CD4-positive, alpha-beta T cell treated with Interferon gamma for 1 hour (primary cell): Measurements from ENCODE around the gene ASGR1.
A peak's percentile ranks its signal among the peaks of the same experiment; 100 is the strongest.
"Not testable (repeated sequence)": the region's sequence is repeated elsewhere in the genome, so short reads cannot be mapped to it uniquely, and the experiment has no call there.

ENCODE experiments used
- DNase-seq: peaks from one replicate; pipeline ENCODE4 v3.0.0-alpha.2; 2020

ASGR1 gene

GRCh38 chr17:7146115-7146514 is 33.1 kb downstream of the ASGR1 start:
- DNase-seq: no peak

GRCh38 chr17:7144213-7144612 is 35.0 kb downstream of the ASGR1 start:
- no peak for DNase-seq

DNA sequence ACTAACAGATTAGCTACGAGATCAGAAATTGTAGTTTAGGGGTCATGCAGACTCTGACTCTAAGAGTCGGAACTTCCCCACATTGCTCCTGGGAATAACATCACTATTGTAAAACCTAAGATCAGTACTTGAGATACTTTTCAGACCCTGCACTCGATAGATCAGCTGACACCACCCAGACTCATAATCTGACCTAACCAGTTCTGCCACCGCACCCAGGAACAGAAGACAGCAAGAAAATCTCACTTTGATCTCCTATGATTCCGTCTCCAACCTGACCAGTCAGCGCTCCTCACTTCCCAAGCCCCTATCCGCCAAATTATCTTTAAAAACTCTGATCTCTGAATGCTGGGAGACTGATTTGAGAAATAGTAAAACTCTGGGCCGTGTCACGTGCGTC is 37.3 kb downstream of the ASGR1 start:
- DNase-seq: no peak

DNA sequence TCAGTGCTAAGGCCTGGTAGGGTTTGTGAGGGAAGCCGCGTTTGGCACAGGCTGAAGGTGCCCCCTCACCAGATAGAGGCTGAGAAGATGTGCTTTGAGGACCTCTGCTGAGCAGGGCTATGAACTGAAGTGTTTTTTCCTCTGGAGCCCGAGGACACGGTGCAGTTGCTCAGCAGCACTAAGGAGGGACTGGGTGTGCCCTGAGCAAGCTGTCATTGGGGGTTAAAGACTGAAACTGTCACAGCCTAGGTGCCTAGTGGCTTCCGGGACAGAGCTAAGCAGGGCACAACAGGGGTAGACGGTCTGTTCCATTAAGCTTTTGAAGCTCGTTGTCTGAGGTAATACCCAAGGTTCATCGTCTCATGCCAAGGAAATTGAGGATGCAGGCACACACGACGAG is 39.8 kb downstream of the ASGR1 start:
- DNase-seq: no peak

DNA sequence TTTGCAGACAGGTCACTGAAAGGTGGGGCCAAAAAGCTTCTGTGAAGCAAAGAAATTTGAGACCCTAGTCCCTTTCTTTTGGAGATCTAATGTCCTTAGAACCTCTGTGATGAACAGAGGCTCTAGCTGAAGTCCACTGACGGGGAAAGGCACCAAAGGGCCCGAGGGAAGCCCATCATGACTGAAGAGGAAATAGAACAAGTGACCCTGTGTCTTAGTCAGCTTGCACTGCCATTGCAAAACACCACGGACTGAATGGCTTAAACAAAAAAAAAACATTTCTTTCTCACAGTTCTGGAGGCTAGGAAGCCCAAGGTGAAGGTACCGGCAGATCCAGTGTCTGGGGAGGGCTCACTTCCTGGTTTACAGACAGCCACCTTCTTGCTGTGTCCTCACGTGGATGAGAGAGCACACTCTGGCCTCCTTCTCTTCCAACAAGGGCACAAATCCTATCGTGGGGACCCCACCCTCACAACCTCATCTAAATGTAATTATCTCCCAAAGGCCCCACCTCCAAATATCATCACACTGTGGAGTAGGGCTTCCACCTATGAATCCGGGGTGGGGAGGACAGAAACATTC is 40.3 kb downstream of the ASGR1 start:
- no peak for DNase-seq

DNA sequence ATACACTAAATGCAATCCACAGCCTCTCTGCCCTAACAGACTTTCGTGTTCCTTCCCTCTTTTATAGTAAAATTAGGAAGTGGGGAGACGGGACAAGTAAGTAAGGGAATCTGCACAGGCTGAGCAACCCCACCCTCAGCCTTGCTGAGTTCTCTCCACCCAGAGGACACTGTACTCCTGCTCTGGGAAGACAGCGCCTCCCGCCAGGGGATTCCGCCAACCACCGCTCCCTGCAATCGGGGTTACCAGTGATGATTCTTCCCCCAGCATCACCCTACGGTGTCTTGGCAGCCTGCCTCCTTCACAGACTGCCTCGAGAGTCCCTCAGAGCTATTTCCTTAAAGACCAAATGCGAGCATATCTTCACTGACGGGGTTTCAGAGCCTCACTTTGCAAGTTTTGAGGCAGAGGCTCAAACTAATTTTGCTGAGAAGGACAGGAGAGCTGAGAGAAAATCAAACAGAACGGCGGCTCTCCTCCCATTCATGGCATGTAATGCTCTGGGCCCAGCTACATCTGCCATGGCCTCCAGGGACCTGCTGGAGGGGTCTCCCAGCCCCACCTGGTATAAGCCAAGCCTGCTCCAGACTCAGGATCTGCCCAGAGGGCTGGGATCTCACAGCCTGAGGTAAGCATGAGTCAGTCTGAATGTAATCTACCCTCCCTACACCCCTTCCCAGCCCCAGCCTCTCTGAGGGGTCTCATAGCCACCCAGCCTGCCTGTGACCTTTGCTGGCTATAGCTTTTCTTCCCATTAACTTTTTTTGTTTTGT is 41.8 kb downstream of the ASGR1 start:
- DNase-seq: peak; percentile 13

GRCh38 chr17:7136266-7136877 is 42.8 kb downstream of the ASGR1 start:
- peak; percentile 71 for DNase-seq

GRCh38 chr17:7133916-7134315 is 45.3 kb downstream of the ASGR1 start:
- no peak for DNase-seq

GRCh38 chr17:7133424-7133823 is 45.7 kb downstream of the ASGR1 start:
- DNase-seq: peak; percentile 69

GRCh38 chr17:7132511-7133094 is 46.6 kb downstream of the ASGR1 start:
- peak; percentile 88 for DNase-seq

DNA sequence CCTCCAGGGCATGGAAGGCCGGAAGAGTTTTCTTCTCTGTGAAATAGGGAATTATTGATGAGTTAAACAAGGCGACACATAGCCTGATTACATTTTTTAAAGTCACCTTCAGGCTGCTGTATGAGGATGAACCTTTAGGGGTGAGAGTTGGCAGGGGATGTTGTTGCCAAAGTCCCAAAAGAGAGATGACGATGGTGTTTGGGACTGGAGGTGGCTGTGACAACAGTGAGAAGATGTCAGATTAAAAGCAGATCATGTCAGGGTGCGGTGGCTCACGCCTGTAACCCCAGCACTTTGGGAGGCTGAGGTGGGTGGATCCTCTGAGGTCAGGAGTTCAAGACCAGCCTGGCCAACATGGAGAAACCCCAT is 47.8 kb downstream of the ASGR1 start:
- DNase-seq: no peak

- DNase-seq: peak; percentile 33
Measured at GRCh38 chr17:7130621-7131422, 48.3 kb downstream of the ASGR1 start.

DNA sequence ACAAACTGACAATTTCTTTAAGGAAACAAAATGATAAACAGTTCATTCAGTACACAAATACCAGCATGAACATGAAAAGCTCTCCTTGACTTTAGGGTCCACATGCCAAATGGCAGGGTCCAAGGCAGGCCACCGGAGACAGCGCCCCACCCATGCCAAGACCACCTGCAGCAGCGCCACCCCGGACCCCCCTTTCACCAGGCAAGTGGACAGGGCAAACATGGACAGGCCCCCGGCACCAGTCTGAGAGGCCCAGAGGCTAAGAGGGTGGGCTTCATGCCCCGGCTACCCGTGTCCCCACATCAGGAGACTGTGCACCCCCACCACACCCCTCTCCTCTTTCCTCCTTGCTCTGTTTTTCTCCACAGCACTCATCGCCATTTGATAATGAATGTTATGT is 49.9 kb downstream of the ASGR1 start:
- DNase-seq: no peak

DNA sequence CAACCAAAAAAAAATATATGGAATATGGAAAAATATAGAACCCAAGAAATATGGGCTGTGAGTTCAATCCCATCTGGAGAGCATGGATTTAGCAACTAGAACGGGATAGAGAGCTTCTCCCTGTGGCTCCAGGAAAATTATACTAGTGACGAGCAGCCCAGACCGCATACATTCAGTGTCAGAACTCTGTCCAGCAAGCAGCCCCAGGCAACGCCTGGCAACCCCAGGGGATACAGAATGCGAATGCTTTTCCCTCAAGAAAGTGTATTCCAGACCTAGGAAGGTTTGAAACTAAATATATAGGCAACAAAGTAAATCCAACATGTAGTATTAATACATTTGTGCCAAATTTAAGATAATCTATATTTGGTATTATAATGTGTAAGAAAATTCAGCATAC is 51.0 kb downstream of the ASGR1 start:
- DNase-seq: no peak

DNA sequence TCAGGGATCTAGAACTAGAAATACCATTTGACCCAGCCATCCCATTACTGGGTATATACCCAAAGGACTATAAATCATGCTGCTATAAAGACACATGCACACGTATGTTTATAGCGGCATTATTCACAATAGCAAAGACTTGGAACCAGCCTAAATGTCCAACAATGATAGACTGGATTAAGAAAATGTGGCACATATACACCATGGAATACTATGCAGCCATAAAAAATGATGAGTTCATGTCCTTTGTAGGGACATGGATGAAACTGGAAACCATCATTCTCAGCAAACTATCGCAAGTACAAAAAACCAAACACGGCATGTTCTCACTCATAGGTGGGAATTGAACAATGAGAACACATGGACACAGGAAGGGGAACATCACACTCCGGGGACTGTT is 51.7 kb downstream of the ASGR1 start:
- DNase-seq: not testable (repeated sequence)

GRCh38 chr17:7126386-7126785 is 52.8 kb downstream of the ASGR1 start:
- DNase-seq: not testable (repeated sequence)

GRCh38 chr17:7124923-7125322 is 54.2 kb downstream of the ASGR1 start:
- DNase-seq: no peak

DNA sequence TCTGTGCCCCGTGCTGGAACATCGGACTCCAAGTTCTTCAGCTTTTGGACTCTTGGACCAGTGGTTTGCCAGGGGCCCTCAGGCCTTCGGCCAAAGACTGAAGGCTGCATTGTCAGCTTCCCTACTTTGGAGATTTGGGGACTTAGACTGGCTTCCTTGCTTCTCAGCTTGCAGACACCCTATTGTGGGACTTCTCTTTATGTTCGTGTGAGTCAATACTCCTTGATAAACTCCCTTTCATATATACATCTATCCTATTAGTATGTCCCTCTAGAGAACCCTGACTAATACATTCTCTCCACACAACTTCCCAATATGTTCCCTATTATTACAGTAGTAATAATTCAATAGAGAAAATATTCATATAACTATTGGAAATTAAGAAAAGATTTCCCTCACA is 55.3 kb downstream of the ASGR1 start:
- DNase-seq: no peak
